ENCODE data around the gene FZD7. TPM values are rescaled to one million over a fixed set of nuclear protein-coding genes. Genes with fewer than 3 reads are reported as not detected.

The FZD7 gene
- total and polyA plus RNA-seq, 9 of the 15 experiments (the other 6 are each of a cell fraction or from before 2014, with no cell fraction given), result 0.11 to 2.4 (median 0.69) TPM

GRCh38 chr2:202038471-202039277, 5.0 kb downstream of the FZD7 start (continued):
- no peak for TF ChIP-seq NR3C1 (CRISPR knock-in tag; IDR thresholded peaks at IDR 0.05)
- TF ChIP-seq THRB (CRISPR knock-in tag; conservative IDR thresholded peaks at IDR 0.05), result no peak
- no peak for TF ChIP-seq CTCF (IDR thresholded peaks at IDR 0.05 in 2 of 3, conservative IDR thresholded peaks at IDR 0.05 in 1 of 3; ENCODE audit: insufficient read depth in 2 of 3, low read depth in 1 of 3, low read length in 3 of 3)
- TF ChIP-seq ZEB2 (IDR thresholded peaks at IDR 0.05), result 0 out of 2 replicates have a peak, but pooled peaks have one; percentile 18
- TF ChIP-seq MNT (conservative IDR thresholded peaks at IDR 0.05), result no peak
- TF ChIP-seq HMGXB4 (CRISPR knock-in tag; IDR thresholded peaks at IDR 0.05), result no peak
- TF ChIP-seq ZNF253 (CRISPR knock-in tag; conservative IDR thresholded peaks at IDR 0.05), result no peak
- TF ChIP-seq AFF1 (IDR thresholded peaks at IDR 0.05; ENCODE audit: low read depth in 1 of 2, partially characterized antibody in 2 of 2), result no peak
- TF ChIP-seq ZNF3 (CRISPR knock-in tag; IDR thresholded peaks at IDR 0.05), result no peak
- TF ChIP-seq ZNF165 (CRISPR knock-in tag; IDR thresholded peaks at IDR 0.05; ENCODE audit: borderline replicate concordance), result no peak
- TF ChIP-seq KHSRP (IDR thresholded peaks at IDR 0.05), result no peak
- no peak for TF ChIP-seq PATZ1 (CRISPR knock-in tag; IDR thresholded peaks at IDR 0.05; ENCODE audit: borderline replicate concordance)
- no peak for TF ChIP-seq EGR1 (conservative IDR thresholded peaks at IDR 0.05)
- TF ChIP-seq ZNF121 (CRISPR knock-in tag; conservative IDR thresholded peaks at IDR 0.05), result no peak

Measured in K562 (cell line).